BE2C (cell line): ENCODE data around the gene SMURF1. TPM values are rescaled to one million over a fixed set of nuclear protein-coding genes. Genes with fewer than 3 reads are reported as not detected.
A peak's percentile ranks its signal among the peaks of the same experiment; 100 is the strongest.

Source experiments
- DNase-seq: peaks from one replicate; pipeline ENCODE4 v3.0.0-alpha.2; 2020
- H3K27me3 ChIP-seq: fragments of 250-450 bp; sonication (Bioruptor Pico); 2 replicates; pipeline ENCODE4 v1.5.1; 2020; ENCODE audit warnings: mild to moderate bottlenecking
- H3K36me3 ChIP-seq: fragments of 250-450 bp; sonication (Bioruptor Pico); 2 replicates; pipeline ENCODE4 v1.5.1; 2020; ENCODE audit warnings: mild to moderate bottlenecking
- H3K4me1 ChIP-seq: fragments of 250-450 bp; sonication (Bioruptor Pico); 2 replicates; pipeline ENCODE4 v1.5.1; 2020
- H3K4me3 ChIP-seq: 2 replicates; pipeline ENCODE4 v1.5.1; 2011; ENCODE audit warnings: low read depth, low read length
- H3K9me3 ChIP-seq: fragments of 250-450 bp; sonication (Bioruptor Pico); 2 replicates; pipeline ENCODE4 v1.5.1; 2020
- polyA plus RNA-seq: library from polyadenylated mRNA; unstranded; fragments of >200 nt; gene quantifications from one replicate; pipeline ENCODE4 v1.2.1, GENCODE V29; 2012; ENCODE audit warnings: low read depth, missing spikeins; ENCODE audit not compliant: insufficient read length, insufficient read depth
- TF ChIP-seq, protein P1 (sequence below): IDR thresholded peaks from 2 replicates; pipeline ENCODE4 v1.5.1; 2012; ENCODE audit warnings: mild to moderate bottlenecking, low read depth, low read length

SMURF1 gene
- polyA plus RNA-seq: 6.3 TPM

GRCh38 chr7:99143853-99144672 is at the start of gene SMURF1:
Gene SMURF1 (minus strand): TSS chr7:99144108. CDS start chr7:99143780, 328 bp downstream.
- Histone ChIP-seq H3K9me3 (no peaks in the 10 kb centered on the region), H3K27me3 (0 out of 2 replicates have a peak, but pooled peaks cover 2% of the 10 kb centered on the region), H3K36me3 (no peaks in the 10 kb centered on the region), H3K4me3 (peak within 1 kb of the TSS; percentile 66), H3K4me1 (no peaks in the 10 kb centered on the region)
- peak; percentile 77 for DNase-seq
- TF ChIP-seq, protein P1, sequence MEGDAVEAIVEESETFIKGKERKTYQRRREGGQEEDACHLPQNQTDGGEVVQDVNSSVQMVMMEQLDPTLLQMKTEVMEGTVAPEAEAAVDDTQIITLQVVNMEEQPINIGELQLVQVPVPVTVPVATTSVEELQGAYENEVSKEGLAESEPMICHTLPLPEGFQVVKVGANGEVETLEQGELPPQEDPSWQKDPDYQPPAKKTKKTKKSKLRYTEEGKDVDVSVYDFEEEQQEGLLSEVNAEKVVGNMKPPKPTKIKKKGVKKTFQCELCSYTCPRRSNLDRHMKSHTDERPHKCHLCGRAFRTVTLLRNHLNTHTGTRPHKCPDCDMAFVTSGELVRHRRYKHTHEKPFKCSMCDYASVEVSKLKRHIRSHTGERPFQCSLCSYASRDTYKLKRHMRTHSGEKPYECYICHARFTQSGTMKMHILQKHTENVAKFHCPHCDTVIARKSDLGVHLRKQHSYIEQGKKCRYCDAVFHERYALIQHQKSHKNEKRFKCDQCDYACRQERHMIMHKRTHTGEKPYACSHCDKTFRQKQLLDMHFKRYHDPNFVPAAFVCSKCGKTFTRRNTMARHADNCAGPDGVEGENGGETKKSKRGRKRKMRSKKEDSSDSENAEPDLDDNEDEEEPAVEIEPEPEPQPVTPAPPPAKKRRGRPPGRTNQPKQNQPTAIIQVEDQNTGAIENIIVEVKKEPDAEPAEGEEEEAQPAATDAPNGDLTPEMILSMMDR: no peak

DNA sequence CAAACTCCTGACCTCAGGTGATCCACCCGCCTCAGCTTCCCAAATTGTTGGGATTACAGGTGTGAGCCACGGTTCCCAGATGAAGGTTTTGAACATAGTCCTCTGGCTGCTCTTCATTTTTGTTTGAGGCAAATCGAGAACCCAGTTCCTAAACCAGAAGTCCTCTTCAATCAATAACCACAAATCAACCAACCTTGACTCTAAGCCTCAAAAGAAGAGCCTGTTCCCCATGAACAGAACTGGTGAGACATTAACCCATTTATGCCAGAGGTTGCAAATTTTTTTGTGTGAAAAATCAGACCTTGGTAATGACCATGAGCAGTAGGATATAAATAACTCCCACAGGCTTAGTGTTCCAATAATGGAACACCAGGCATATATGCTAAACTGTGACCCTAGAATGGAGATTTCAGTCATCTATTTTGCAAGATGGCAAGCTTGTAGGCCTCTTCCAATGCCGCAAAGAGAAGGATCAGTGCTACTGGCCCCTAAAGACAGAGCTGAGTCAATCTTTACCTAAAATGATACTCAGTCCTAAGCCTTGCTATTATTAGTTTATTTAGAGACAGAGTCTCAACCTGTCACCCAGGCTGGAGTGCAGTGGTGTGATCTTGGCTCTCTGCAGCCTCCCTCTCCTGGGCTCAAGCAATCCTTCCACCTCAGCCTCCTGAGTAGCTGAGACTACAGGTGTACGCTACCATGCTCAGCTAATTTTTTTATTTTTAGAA is 48.1 kb upstream of the SMURF1 start:
- Histone ChIP-seq H3K4me1 (no peaks in the 10 kb centered on the region), H3K9me3 (no peaks in the 10 kb centered on the region), H3K36me3 (no peaks in the 10 kb centered on the region), H3K27me3 (peaks cover 8% of the 10 kb centered on the region), H3K4me3 (no peak overlapping the region)
- no peak for DNase-seq
- TF ChIP-seq, protein P1: no peak

- no peak overlapping the region for H3K4me3 ChIP-seq
- H3K27me3 ChIP-seq: peaks cover 8% of the 10 kb centered on the region
- TF ChIP-seq, protein P1: no peak
- H3K36me3 ChIP-seq: no peaks in the 10 kb centered on the region
- DNase-seq: no peak
- no peaks in the 10 kb centered on the region for H3K9me3 ChIP-seq
- no peaks in the 10 kb centered on the region for H3K4me1 ChIP-seq
Measured at GRCh38 chr7:99190359-99191009, 46.6 kb upstream of the SMURF1 start.

DNA sequence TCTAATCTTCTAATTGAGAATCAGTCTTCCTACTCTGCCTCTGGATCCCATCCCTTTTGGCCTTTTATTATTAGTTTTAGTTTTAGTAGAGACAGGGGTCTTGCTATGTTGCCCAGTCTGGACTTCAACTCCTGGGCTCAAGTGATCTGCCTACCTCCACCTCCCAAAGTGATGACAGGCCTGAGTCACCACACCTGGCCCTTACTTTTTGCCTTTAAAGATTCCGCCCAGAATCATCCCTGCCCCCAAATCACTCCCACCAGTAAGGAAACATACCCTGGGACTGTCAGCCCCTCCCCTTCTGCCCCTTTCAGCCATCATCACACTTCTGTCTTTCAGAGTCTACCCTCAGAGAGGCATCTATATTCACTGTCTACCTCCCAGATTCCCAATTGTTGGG is 45.3 kb upstream of the SMURF1 start:
- Histone ChIP-seq H3K9me3 (no peaks in the 10 kb centered on the region), H3K4me3 (no peak overlapping the region), H3K36me3 (no peaks in the 10 kb centered on the region), H3K4me1 (no peaks in the 10 kb centered on the region), H3K27me3 (peaks cover 8% of the 10 kb centered on the region)
- TF ChIP-seq, protein P1: no peak
- DNase-seq: no peak

GRCh38 chr7:99188221-99188620 is 44.3 kb upstream of the SMURF1 start:
- TF ChIP-seq, protein P1: no peak
- DNase-seq: no peak
- Histone ChIP-seq H3K4me3 (no peak overlapping the region), H3K27me3 (peaks cover 4% of the 10 kb centered on the region; the same call in 1 of the 2 replicates), H3K4me1 (no peaks in the 10 kb centered on the region), H3K9me3 (no peaks in the 10 kb centered on the region), H3K36me3 (no peaks in the 10 kb centered on the region)
